Measurements from ENCODE around the gene NOL9.
A peak's percentile ranks its signal among the peaks of the same experiment; 100 is the strongest.
"Not testable (repeated sequence)": the region's sequence is repeated elsewhere in the genome, so short reads cannot be mapped to it uniquely, and the experiment has no call there.

The NOL9 gene

GRCh38 chr1:6572653-6573383 lies 18.5 kb upstream of the NOL9 start:
- DNase-seq (ENCODE audit: low read depth in 3 of 3), result no peak

DNA sequence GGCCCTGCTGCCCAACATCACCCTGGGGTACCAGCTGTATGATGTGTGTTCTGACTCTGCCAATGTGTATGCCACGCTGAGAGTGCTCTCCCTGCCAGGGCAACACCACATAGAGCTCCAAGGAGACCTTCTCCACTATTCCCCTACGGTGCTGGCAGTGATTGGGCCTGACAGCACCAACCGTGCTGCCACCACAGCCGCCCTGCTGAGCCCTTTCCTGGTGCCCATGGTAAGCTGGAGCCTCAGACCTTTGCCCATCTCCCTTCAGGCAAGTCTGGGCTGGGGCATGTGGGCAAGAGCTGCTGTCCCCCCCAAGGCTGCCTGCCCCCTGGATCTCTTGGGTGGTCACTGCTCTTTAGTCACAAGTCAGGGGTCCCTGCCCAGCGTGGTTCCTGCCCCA lies 16.7 kb upstream of the NOL9 start:
- no peak for DNase-seq (ENCODE audit: low read depth in 3 of 3)

GRCh38 chr1:6570100-6570499 lies 15.8 kb upstream of the NOL9 start:
- DNase-seq (ENCODE audit: low read depth in 3 of 3), result no peak

DNA sequence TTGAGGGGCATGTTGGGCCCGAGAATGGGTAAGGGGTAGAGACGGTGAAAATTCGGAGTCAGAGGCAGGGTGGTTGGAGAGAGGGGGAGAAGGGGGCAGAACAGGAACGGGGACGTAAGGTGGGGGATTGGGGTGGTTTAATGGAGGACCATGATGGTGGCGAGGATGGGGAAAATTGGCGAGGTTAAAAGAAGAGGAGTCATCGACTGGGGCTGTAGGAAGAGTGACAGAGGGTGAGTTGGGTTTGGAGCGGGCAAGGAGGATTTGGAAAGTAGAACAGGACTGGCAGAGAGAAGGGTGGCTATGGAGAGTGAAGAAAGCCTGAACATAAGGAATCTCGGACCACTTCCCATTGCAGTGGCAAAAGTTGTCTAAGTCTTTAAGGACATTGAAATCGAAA lies 14.7 kb upstream of the NOL9 start:
- no peak for DNase-seq (ENCODE audit: low read depth in 3 of 3)

DNA sequence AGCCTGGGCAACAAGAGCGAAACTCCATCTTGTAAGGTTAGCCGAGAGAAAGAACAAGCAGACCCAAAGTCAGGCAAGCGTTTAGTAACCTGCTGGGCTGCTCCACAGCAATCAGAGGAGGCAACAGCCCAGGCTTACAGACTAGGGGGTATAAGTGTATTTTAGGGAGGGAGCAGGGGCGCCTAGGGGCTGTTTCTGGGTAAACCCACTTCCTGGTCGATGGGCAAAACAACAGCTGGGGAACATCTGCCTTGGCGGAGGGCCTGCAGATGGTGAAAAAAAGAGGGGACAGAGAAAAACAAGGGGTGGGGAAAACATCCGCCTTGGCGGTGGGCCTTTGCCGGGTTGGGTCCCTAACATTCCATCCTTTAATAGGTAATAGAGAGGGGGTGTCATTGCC lies 6.0 kb upstream of the NOL9 start:
- DNase-seq (ENCODE audit: low read depth in 3 of 3), result no peak

- not testable (repeated sequence) for DNase-seq (ENCODE audit: low read depth in 3 of 3)
Observed at GRCh38 chr1:6559161-6559560, 4.8 kb upstream of the NOL9 start.

GRCh38 chr1:6557597-6557996 lies 3.3 kb upstream of the NOL9 start:
- no peak for DNase-seq (ENCODE audit: low read depth in 3 of 3)

DNA sequence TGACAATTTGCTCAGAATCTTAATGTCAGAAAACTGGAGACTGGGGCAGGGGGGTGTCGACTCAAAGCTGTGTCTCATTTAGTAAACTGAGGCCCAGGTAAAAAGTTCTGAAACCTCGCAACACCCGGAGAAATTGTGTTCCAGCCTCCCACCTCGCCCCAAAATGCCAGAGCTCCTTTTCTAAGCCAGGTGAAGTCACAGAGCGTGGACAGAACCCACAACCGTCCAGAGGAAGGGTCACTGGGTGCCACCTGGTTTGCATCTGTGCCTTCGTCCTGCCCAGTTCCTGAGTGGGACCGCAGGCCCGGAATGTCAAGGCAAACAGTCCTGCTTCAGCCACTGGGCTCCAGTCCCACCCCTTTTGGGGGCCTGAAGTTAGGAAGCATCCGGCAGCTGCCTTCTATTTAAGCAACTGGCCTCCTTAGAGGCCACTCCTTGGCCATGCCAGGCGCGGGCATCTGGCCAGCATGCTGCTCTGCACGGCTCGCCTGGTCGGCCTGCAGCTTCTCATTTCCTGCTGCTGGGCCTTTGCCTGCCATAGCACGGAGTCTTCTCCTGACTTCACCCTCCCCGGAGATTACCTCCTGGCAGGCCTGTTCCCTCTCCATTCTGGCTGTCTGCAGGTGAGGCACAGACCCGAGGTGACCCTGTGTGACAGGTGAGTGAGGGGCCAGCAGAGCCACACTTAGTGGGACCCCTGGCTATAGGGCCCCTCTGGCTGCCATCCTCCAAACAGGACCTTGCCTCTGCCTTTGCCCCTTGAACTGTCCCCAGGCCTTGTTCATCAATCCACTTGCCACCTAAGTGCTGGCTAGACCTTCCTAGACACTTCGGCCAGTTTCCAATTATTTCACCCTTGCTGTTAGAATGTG lies 830 bp upstream of the NOL9 start, which contains the start of gene TAS1R1:
Gene TAS1R1 (plus strand): TSS at position 401 of the 872 bp plus-strand sequence. CDS start 67 bp downstream, at position 468.
- no peak for DNase-seq (ENCODE audit: low read depth in 3 of 3)

GRCh38 chr1:6547301-6547700 lies 7.0 kb downstream of the NOL9 start:
- no peak for DNase-seq (ENCODE audit: low read depth in 3 of 3)

DNA sequence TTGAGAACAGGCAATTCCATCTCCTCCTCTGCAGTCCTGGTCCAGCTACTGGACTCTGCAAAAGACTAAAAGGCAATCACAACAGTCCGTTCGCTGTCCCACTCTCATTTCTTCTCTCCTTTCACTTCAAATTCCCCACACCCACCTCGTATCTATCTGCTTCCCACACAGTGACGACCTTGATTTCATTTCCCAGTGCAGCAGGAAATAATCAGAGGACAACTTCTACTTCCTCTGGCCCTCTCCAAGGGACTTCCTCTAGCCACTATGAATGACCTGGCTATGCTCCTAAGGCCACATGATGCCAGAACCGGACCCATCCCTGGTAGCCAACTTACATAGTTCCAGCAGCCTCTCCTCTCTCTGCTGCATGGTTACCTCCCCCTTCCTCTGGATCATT lies 8.0 kb downstream of the NOL9 start:
- DNase-seq (ENCODE audit: low read depth in 3 of 3), result no peak

- DNase-seq (ENCODE audit: low read depth in 3 of 3), result peak in 1 of 3 donors; percentile 2
Observed at GRCh38 chr1:6545276-6546112, 8.8 kb downstream of the NOL9 start.

DNA sequence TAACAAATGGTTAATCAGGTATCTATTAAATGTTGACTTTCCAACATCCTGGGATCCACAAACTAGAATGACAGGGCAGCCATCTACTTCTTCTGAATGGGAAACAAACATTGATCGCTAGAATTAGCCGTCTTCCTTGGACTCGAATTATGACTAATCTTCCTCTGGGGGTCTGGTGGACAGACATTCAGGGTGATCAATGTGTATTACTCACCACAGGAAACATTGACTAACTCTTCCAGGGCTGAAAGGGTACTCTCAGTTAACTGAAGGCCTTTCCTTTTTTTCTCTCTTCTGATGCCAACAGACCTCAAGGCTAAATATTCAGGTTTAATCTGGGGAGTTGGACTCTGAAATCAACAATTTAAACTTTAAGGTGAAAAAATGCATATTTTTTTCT lies 9.5 kb downstream of the NOL9 start:
- DNase-seq (ENCODE audit: low read depth in 3 of 3), result no peak

DNA sequence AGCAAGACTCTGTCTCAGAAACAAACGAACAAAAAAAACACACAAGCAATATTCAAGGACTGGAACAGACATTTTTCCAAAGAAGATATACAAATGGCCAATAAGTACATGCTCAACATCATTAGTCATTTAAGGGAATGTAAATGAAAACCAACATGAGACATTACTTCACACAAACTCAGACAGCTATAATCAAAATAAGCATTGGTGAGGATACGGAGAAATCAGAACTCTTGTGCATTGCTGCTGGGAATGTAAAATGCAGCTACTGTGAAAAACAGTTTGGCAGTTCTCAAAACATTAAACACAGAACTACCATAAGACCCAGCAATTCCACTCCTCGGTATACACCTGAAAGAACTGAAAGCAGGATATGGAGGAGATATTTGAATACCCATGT lies 15.4 kb downstream of the NOL9 start:
- no peak for DNase-seq (ENCODE audit: low read depth in 3 of 3)

DNA sequence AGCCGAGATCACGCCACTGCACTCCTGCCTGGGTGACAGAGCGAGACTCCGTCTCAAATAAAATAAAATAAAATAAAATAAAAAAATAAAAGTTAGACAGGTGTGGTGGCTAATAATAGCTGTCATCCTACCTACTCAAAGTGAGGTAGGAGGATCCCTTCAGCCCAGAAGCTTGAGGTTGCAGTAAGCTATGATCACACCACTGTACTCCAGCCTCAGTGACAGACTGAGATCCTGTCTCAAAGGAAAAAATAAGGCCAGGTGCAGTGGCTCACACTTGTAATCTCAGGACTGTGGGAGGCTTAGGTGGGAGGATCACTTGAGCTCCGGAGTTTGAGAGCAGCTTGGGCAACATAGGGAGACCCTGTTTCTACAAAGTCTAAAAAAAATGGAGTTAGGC lies 18.0 kb downstream of the NOL9 start:
- DNase-seq (ENCODE audit: low read depth in 3 of 3), result no peak

DNA sequence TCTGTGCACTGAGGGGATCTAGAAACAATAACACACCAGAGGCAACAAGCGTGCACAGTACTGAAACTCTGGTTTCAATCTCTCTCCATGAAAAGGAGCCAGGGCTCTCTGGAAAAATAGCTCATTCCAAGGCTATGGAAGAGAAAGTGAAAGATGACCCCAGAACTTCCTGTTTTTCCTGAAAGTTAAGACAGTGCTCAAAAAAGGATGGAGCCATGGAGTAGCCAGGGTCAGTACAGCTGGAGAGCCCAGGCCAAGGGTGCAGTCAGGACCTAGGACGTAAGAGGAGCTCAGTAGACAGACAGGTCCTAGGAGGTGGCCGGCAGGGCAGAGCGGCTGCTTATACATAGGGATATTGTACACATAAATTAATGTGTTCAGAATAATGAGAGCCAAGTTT lies 19.1 kb downstream of the NOL9 start:
- DNase-seq (ENCODE audit: low read depth in 3 of 3), result no peak

DNA sequence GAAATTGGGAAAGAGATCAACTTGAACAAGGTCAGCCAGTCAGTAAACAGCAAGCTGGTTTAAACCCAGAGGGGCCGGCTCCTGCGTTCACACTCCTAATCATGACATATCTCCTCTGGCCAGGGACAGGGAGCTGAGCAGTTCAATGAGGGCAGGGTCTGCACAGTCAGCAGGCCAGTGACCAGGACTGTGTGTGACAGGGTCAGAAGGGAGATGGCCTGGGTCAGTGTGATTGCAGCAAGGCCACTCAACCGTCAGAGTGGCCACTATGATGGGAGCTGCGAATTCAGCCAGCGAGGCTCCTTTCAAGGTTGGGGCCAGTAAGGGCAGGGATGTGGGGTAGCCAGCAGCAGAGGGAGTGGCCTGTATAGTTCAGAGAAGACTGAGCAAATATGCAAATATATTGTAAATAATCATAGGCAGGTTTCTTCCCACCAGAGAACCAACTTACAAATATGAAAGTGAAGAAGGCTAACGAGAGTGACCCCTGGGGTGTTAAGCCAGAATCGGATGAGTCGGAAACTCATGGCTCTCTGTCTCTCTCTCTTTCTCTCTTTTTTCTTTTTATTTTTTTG lies 20.0 kb downstream of the NOL9 start:
- DNase-seq (ENCODE audit: low read depth in 3 of 3), result no peak

DNA sequence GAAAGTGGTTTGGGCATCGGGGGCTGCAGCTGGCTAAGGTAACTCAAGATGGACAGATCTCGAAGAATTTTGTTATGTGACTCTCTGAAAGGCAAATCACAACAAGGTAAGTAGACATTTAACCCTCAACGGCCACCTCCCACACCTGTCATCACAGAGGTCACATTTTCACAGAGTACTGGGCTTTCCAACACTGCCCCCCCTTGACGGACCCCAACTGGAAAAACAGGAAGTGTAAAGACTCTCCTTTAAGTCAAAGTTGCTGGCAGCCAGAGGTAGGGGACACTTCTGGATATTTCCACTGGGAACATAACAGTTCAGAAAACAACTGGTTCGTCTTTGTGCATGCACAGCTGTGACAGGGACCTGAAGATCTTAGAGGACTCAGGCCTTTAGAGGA lies 22.3 kb downstream of the NOL9 start:
- DNase-seq (ENCODE audit: low read depth in 3 of 3), result no peak

- DNase-seq (ENCODE audit: low read depth in 3 of 3), result no peak
Observed at GRCh38 chr1:6530504-6531160, 23.7 kb downstream of the NOL9 start.

- DNase-seq (ENCODE audit: low read depth in 3 of 3), result no peak
Observed at GRCh38 chr1:6528492-6528891, 25.8 kb downstream of the NOL9 start.

DNA sequence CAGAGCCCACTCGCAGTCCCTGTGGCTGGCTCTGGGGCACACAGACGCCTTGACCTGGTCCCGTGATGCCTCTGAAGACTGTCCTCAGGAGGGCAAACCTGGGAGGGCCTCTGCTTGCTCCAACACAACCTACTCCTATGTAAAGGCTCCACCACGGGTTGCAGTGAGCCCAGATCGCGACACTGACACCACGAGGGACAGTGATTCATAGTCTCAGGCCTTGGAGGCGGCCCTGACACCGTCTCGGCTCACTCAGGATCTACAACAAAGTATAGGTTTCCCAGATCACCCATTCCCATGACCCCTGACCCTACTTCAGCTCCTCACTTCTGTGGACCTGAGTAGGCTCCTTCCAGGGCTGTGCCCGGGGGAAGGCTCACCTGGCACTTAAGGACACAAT lies 28.0 kb downstream of the NOL9 start:
- no peak for DNase-seq (ENCODE audit: low read depth in 3 of 3)

GRCh38 chr1:6523566-6523965 lies 30.7 kb downstream of the NOL9 start:
- no peak for DNase-seq (ENCODE audit: low read depth in 3 of 3)

Measured in stimulated activated CD4-positive, alpha-beta T cell treated with anti-CD3 and anti-CD28 coated beads, TNF-alpha, amount 100 ng/mL, for 48 hours (primary cell).